Left ventricle myocardium inferior (tissue), 1 donor: ENCODE measurements around the gene TMF1. TPM values are rescaled to one million over a fixed set of nuclear protein-coding genes. Genes with fewer than 3 reads are reported as not detected.

Source experiments
- DNase-seq: peaks from one replicate; pipeline ENCODE4 v3.0.0-alpha.2; 2020
- H3K27ac ChIP-seq: fragments of 200-600 bp; replicated peaks from 2 replicates; pipeline ENCODE4 v1.8.0; 2021
- H3K27me3 ChIP-seq: fragments of 200-600 bp; 2 replicates; pipeline ENCODE4 v1.8.0; 2021; ENCODE audit warnings: low read depth
- H3K36me3 ChIP-seq: fragments of 200-600 bp; 2 replicates; pipeline ENCODE4 v1.8.0; 2021
- H3K4me1 ChIP-seq: fragments of 200-600 bp; 2 replicates; pipeline ENCODE4 v1.8.0; 2021
- H3K4me3 ChIP-seq: fragments of 200-600 bp; 2 replicates; pipeline ENCODE4 v1.8.0; 2021; ENCODE audit warnings: mild to moderate bottlenecking, moderate library complexity
- H3K9me3 ChIP-seq: fragments of 200-600 bp; replicated peaks from 2 replicates; pipeline ENCODE4 v1.8.0; 2021
- intact Hi-C: fragments of 100-400 bp; cut with micrococcal nuclease; formaldehyde crosslinking; loops from one replicate; pipeline ENCODE4 v1.11.0; 2022
- total RNA-seq: library from RNA; stranded (reverse); fragmentation: NEBNext Ultra II Directional; extraction: Animal tissue kit (Norgen Biotek cat#: 25700); gene quantifications from one replicate; pipeline ENCODE4 v1.2.1, GENCODE V29; 2021
- TF ChIP-seq, protein P1 (sequence below): fragments of 200-600 bp; IDR thresholded peaks from 2 replicates; pipeline ENCODE4 v1.8.0; 2021; ENCODE audit warnings: antibody characterized with exemption, mild to moderate bottlenecking, borderline replicate concordance
- donor health status: DM: no; HTN: yes; CAD: no; lungs with severe emphysema.

Gene TMF1
- total RNA-seq, 1 donor from 2014 or later = 21.0 TPM

DNA sequence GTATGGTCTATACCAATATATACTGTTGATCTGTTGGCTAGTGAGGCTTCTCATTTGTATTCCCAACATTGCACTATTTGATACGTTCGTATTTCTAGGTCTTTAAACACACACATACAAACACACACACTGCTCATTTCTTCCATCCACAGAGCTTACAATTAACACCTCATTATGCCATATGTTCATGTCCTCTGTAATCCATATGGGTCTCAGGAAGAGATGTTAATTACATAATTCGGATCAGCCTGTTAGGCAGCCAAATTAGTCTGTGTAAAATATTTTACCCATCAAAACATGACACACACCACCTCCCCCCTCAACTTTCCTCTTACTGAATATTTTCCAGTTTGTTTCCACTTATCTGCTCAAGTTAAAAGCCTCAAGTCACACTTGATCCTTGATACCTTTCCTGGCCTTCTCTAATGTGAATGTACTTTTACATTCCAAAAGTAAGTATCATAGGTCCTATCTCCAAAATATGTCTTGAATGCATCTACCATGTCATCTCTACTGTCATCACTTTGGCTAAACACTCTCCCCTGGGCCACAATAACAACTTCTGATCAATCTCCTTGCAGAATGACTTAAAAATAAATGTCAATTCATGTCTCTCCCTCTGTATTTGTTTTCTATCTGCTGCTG is 66.9 kb downstream of the TMF1 start:
- H3K4me3 ChIP-seq = no peak overlapping the region
- H3K4me1 ChIP-seq = no peaks in the 10 kb centered on the region
- no peak for DNase-seq
- H3K27ac ChIP-seq = no peak overlapping the region
- peaks cover 97% of the 10 kb centered on the region for H3K36me3 ChIP-seq
- intact Hi-C loops = no loop called here
- TF ChIP-seq, protein P1, sequence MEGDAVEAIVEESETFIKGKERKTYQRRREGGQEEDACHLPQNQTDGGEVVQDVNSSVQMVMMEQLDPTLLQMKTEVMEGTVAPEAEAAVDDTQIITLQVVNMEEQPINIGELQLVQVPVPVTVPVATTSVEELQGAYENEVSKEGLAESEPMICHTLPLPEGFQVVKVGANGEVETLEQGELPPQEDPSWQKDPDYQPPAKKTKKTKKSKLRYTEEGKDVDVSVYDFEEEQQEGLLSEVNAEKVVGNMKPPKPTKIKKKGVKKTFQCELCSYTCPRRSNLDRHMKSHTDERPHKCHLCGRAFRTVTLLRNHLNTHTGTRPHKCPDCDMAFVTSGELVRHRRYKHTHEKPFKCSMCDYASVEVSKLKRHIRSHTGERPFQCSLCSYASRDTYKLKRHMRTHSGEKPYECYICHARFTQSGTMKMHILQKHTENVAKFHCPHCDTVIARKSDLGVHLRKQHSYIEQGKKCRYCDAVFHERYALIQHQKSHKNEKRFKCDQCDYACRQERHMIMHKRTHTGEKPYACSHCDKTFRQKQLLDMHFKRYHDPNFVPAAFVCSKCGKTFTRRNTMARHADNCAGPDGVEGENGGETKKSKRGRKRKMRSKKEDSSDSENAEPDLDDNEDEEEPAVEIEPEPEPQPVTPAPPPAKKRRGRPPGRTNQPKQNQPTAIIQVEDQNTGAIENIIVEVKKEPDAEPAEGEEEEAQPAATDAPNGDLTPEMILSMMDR = no peak
- H3K9me3 ChIP-seq = no peaks in the 10 kb centered on the region
- H3K27me3 ChIP-seq = no peaks in the 10 kb centered on the region

DNA sequence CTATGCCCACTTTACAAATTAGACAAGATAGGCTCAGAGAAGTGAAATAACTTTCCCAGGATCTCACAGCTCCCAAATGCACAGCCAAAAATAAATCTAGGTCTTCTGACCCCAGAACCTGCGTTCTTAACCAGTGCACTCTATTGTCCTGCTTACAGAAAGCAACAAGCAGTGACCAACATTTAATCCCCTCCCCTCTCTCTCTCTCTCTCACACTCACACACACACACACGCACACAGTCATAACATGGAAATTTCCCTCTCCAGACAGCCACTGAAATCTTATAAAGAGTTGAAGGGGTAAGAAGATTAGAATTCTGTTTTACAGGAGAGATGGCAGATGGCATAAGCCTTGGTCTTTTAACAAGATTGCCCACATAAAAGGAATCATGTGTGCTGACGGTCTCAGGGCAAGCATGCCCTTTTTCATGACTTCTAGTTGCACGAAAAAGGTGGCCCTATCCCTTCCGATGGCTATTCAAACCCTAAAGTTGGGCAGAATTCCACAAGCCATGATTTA is 68.1 kb downstream of the TMF1 start:
- no peaks in the 10 kb centered on the region for H3K27me3 ChIP-seq
- no peaks in the 10 kb centered on the region for H3K9me3 ChIP-seq
- TF ChIP-seq, protein P1 = no peak
- H3K4me3 ChIP-seq = no peak overlapping the region
- H3K27ac ChIP-seq = no peak overlapping the region
- no peaks in the 10 kb centered on the region for H3K4me1 ChIP-seq
- no peak for DNase-seq
- intact Hi-C loops = no loop called here
- H3K36me3 ChIP-seq = peaks cover 100% of the 10 kb centered on the region

DNA sequence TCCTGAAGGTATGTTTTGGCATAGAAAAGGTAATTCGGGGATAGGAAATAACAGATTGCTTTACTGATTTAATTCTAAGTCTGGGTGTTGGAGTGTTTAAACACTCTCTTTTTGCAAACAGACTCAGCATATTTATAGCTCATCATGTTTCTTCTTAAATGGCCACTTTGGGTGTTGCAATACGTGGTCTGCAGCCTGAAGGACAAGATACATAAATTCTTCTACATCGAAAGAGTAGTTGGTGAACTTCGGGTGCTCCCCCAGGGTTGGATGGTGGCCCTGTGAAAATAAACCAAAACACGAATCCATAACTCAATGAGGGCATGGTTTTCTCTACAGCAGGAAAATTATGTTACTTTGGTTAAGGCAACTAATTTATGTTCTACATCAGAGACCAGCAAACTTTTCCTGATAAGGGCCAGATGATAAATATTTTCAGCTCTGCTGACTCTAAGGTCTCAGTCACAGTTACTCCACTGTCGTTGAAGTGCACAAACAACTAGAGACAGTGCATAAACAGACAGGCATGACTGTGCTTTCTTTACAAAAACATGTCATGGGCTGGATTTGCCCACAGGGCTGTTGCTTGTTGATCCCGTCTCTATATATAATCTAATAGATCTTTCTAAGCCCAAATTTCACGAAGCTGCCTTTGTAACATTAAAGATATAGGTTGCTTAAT is 74.5 kb downstream of the TMF1 start:
- no peak for DNase-seq
- Histone ChIP-seq H3K9me3 (no peaks in the 10 kb centered on the region), H3K4me3 (no peak overlapping the region), H3K27ac (no peak overlapping the region), H3K4me1 (no peaks in the 10 kb centered on the region), H3K27me3 (no peaks in the 10 kb centered on the region), H3K36me3 (peaks cover 78% of the 10 kb centered on the region)
- TF ChIP-seq, protein P1 = no peak
- intact Hi-C loops = no loop called here

DNA sequence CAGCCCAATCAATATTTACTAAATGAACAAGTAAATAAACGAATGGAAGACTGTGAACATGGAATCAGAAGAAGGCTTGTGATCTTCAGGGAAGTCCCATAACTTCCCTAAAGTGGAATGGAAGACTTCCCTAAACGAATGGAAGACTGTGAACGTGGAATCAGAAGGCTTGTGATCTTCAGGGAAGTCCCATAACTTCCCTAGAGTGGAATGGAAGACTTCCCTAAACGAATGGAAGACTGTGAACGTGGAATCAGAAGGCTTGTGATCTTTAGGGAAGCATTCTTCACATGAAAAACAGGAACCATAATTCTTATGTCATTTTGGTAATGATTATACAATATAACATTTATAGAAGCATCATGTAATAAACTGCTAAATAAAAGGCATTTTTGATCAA is 77.4 kb downstream of the TMF1 start:
- Histone ChIP-seq H3K36me3 (peaks cover 49% of the 10 kb centered on the region), H3K27me3 (peaks cover 12% of the 10 kb centered on the region), H3K27ac (no peak overlapping the region), H3K4me3 (no peak overlapping the region), H3K9me3 (no peaks in the 10 kb centered on the region), H3K4me1 (no peaks in the 10 kb centered on the region)
- DNase-seq = no peak
- intact Hi-C loops = no loop called here
- TF ChIP-seq, protein P1 = no peak

DNA sequence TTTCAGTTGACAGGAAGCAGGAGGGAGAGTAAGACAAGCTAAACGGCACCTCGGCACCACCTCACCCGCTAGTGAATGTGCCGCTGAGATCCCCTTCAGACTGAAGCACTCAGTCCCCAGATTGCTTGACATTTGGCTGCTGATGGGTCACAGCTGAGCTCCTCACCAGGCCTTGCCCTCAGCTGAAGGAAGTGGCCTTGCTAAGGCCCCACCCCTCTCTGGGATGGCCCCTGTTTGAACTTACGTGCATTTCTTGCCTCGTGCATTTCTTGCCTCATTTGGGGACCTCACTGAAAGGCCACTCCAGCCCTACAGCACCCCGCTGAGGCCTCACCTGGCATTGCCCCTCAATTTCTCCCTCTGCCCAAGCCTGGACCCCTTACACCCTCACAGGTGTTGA is 78.5 kb downstream of the TMF1 start:
- Histone ChIP-seq H3K36me3 (peaks cover 38% of the 10 kb centered on the region), H3K4me3 (no peak overlapping the region), H3K4me1 (no peaks in the 10 kb centered on the region), H3K27me3 (peaks cover 21% of the 10 kb centered on the region), H3K27ac (no peak overlapping the region), H3K9me3 (no peaks in the 10 kb centered on the region)
- DNase-seq = no peak
- intact Hi-C loops = no loop called here
- TF ChIP-seq, protein P1 = no peak
